GM18951 (cell line): ENCODE results near the gene PNPLA5.
"Not testable (repeated sequence)": the region's sequence is repeated elsewhere in the genome, so short reads cannot be mapped to it uniquely, and the experiment has no call there.

Experiments used
- POLR2A ChIP-seq: IDR thresholded peaks from 4 replicates; pipeline ENCODE4 v1.6.1; 2011; ENCODE audit warnings: mild to moderate bottlenecking; ENCODE audit not compliant: insufficient read length, insufficient read depth; ENCODE audit errors: extremely low read depth
- in situ Hi-C: fragments of 300-500 bp; cut with MboI; formaldehyde crosslinking; loops from one replicate; pipeline ENCODE4 v1.12.0; 2022; ENCODE audit warnings: low sequenced_read_pairs, mixed read lengths, inconsistent platforms; ENCODE audit not compliant: unreplicated experiment

Gene PNPLA5

DNA sequence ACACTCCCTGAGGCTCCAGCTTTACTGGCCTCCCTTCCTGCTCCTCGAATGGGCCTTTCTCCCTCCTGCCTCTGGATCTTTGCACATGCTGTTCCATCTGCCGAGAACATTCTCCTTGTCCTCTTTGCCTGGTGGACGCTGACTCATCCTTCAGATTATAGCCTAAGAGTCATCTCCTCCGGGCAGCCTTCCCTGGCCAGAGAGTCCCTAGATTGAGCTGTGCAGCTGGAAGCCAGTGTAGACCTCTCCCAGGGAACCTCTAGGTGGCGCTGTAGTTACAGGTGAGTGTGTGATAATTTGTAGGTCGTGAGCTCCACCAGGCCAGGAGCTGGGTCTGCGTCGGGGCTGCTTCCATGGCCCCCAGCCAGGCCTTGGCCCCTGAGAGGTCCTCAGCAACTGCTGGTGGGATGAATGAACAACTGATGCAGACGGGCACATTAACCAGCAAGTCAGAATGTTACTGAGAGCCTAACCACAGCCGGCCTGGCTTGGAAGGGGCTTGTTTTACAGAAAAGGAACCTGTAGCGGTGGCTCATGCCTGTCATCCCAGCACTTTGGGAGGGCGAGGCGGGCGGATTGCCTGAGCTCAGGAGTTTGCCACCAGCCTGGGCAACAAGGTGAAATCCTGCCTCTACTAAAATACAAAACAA is 8.7 kb downstream of the PNPLA5 start:
- in situ Hi-C loops = loop anchor here (25.0 kb wide), 1 partner anchor 496 kb away; no protein-coding TSS in a partner anchor
- no peak for TF ChIP-seq POLR2A

DNA sequence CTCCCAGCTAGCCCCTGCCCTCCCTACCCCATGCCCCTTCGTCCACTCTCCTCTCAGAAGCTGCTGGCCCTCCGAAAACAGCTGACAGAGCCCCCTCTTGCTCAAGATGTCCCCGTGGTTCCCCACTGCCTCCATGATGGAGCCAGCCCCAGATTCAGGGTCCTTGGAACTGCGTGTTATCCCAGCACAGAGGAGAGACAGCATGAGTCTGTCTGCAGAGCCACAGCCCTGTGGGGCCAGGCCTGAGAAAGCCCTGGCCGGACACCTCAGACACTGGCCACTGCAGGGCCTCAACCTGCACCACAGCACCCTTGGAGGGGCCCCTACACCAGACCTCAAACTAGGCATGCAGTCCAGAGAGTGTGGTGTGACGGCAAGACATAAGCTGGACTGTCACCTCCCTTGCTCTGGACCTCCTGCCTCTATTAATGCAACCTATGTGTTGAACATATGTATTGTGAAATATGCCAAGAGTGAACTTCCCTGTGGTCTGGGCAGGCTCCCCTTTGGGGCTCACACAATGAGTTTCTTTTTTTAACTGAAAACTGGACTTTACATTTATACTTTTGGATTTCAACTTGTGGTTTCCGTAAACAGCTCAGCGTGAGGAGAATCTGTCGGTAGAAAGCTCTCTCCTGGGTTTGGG is 9.6 kb downstream of the PNPLA5 start:
- in situ Hi-C loops = loop anchor here (25.0 kb wide), 1 partner anchor 495 kb away; no protein-coding TSS in a partner anchor
- TF ChIP-seq POLR2A = no peak

- TF ChIP-seq POLR2A = no peak
- in situ Hi-C loops = loop anchor here (25.0 kb wide), 1 partner anchor 494 kb away; no protein-coding TSS in a partner anchor
Measured at GRCh38 chr22:43881091-43882061, 10.4 kb downstream of the PNPLA5 start.

DNA sequence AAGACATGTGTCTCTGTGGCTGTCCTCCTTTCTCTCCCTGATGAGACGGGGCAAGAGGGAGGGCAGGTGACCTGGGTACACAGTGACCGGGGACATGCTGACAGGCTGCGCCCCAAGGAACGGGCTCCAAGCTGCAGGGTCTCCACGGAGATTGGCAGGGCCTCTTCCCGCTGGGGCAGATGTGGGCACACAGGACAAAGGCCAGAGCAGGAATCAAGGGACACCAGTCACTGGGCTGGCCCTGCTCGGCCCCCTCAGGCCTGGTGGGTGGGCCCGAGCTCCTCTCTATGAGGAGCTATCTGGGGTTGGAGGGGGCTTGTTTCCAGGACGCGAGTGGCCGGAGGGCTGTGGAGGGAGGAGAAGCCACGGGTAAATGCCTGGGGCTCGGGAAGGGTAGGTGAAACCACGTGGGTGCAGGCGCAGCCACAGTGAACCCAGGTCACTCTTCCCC is 11.2 kb downstream of the PNPLA5 start:
- no peak for TF ChIP-seq POLR2A
- in situ Hi-C loops = loop anchor here (25.0 kb wide), 1 partner anchor 493 kb away; no protein-coding TSS in a partner anchor

DNA sequence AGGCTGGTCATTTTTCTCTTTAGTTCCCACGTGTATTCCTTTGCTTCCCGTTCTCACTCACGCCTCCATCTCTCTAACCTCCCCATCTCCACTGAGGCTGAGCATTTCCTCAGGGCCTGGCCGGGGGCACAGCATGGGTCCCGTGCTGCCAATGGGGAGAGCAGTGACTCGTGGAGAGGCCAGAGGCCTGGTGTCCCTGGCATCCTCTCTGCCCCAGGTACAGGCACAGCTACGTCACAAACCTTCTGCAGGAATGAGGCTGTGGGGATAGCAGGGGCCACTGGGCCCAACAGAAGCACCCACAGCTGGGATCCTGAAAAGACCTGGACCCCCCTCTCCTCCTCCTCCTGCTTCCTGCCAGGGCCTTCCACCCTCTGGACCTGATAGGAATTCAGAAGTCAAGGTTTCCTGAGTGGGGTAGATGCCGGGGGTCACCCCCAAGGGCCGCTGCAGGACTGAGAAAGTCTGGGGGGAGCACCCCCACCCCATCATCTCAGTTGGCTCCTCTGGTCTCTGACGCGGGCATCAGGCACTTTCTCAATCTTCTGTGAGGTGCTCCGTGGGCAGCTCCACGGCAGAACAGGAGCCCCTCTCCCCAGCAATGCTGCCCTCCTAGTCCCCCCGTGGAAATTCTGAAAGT is 11.8 kb downstream of the PNPLA5 start:
- no peak for TF ChIP-seq POLR2A
- in situ Hi-C loops = loop anchor here (25.0 kb wide), 1 partner anchor 493 kb away; no protein-coding TSS in a partner anchor

- in situ Hi-C loops = loop anchor here (25.0 kb wide), 1 partner anchor 492 kb away; no protein-coding TSS in a partner anchor
- TF ChIP-seq POLR2A = no peak
Measured at GRCh38 chr22:43878831-43879550, 12.8 kb downstream of the PNPLA5 start.

GRCh38 chr22:43878079-43878795 is 13.6 kb downstream of the PNPLA5 start:
- in situ Hi-C loops = loop anchor here (25.0 kb wide), 1 partner anchor 491 kb away; no protein-coding TSS in a partner anchor
- TF ChIP-seq POLR2A = no peak

DNA sequence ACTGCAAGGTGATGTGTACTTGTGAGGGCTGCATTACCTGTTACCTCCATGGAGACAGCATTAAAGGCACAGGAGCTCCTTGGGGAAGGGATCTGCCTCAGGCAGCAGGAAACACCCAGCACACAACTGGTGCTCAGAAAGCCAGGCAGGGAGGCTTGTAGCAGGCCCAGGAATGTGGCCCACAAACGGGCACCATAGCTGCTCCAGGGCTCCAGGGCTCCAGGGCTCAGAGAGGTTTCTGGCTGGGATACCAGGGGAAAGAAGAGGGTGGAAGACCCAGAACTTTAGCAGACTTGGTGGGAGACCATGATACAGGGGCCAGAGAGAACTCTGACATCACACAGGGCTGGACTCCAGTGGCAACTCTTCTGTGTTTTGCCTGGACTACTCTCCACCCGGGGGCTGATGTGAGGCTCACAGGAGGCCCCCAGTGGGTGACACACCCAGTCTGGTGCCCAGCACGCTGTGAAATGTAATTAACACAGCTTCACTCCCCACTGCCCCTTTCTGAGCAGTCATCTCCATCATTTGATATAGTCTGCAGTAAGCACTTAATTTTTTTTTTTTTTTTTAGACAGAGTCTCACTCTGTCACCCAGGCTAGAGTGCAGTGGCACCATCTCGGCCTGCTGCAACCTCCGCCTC is 14.8 kb downstream of the PNPLA5 start:
- TF ChIP-seq POLR2A = no peak
- in situ Hi-C loops = loop anchor here (25.0 kb wide), 1 partner anchor 490 kb away; no protein-coding TSS in a partner anchor

DNA sequence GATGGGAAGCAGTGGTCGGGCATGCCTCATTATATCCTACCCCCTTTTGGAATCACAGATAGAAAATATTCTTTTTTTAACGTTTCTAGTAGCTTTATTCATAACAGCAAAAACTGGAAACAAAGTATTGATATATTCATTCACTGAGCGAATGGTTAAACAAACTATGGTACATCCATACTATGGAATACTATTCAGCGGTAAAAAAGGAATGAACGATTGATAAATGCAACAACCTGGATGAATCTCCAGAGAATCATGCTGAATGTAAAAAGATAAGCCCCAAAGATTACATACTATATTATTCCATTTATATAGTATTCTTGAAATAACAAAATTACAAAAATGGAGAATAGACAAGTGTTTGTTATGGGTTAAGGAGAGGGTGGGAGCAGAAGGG is 22.0 kb downstream of the PNPLA5 start:
- no peak for TF ChIP-seq POLR2A
- in situ Hi-C loops = no loop called here

GRCh38 chr22:43869001-43869400 is 22.8 kb downstream of the PNPLA5 start:
- in situ Hi-C loops = not testable (repeated sequence)

GRCh38 chr22:43867839-43868635 is 23.8 kb downstream of the PNPLA5 start:
- no peak for TF ChIP-seq POLR2A
- in situ Hi-C loops = no loop called here
